ENCODE data around the gene CAMKK2. TPM values are rescaled to one million over a fixed set of nuclear protein-coding genes. Genes with fewer than 3 reads are reported as not detected.
"Not testable (repeated sequence)": the region's sequence is repeated elsewhere in the genome, so short reads cannot be mapped to it uniquely, and the experiment has no call there.

Gene CAMKK2
- total RNA-seq, 1 experiment from 2014 or later = 7.9 TPM

GRCh38 chr12:121279507-121279915, 17.0 kb downstream of the CAMKK2 start:
- DNase-seq (ENCODE audit: low read depth) = no peak

DNA sequence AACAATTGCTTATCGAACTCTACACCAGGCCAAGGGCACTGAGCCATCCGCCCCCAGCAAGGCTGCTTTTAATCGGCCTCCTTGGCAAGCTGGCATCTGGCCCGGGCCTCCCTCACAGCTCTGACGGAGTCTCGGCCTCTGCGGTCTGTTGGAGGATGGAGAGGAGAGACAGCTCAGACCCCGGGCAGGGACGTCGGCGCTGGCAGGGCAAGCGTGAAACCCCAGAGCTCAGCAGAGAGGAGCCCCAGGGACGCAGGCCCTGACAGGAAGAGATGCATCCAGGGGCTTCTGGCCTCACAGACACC, 17.5 kb downstream of the CAMKK2 start:
- no peak for DNase-seq (ENCODE audit: low read depth)

DNA sequence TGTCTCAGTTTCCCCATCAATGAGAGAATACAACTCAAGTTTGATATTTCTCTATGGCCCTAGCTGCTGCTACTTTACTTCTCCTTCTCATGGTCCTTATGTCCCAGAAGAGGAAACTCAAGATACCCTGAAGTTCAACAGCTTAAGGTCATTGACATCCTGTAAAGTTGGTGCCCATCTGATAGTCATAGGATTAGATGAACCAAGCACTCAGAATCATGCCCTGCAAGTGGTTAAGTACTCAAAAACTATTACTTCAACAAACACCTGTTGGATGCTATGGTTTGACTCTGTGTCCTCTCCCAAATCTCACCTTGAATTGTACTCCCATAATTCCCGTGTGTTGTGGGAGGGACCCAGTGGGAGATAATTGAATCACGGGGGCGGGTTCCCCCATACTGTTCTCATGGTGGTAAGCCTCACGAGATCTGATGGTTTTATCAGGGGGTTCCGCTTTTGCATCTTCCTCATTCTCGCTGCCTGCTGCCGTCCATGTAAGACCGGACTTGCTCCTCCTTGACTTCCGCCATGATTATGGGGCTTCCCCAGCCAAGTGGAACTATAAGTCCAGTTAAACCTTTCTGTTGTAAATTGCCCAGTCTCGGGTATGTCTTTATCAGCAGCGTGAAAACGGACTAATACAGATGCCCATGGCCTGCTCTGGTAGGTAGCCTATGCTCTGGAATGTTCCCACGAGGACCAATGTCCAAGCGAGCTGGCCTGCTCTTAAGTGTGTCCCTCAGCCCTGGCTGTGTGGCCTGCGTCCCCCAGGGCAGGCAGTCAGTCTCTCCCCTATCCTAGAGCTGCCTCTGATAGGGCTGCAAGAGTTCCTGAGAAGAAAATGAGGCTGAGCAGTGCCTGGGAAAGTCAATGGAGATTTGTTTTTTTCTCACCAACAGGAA, 18.1 kb downstream of the CAMKK2 start:
- DNase-seq (ENCODE audit: low read depth) = no peak

DNA sequence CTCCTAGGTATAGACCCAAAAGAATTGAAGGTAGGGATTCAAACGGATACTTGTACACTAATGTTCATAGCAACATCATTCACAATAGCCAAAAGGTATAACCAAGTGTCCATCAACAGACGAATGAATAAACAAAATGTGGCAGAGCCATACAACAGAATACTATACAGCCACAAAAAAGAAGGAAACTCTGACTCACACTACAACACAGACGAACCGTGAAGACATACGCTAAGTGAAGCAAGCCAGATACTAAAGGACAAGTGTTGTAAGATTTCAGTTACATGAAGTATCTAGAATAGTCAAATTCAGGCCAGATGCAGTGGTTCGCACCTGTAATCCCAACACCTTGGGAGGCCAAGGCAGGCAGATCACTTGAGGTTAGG, 19.1 kb downstream of the CAMKK2 start:
- no peak for DNase-seq (ENCODE audit: low read depth)

GRCh38 chr12:121274036-121274763, 22.3 kb downstream of the CAMKK2 start:
- DNase-seq (ENCODE audit: low read depth) = no peak

DNA sequence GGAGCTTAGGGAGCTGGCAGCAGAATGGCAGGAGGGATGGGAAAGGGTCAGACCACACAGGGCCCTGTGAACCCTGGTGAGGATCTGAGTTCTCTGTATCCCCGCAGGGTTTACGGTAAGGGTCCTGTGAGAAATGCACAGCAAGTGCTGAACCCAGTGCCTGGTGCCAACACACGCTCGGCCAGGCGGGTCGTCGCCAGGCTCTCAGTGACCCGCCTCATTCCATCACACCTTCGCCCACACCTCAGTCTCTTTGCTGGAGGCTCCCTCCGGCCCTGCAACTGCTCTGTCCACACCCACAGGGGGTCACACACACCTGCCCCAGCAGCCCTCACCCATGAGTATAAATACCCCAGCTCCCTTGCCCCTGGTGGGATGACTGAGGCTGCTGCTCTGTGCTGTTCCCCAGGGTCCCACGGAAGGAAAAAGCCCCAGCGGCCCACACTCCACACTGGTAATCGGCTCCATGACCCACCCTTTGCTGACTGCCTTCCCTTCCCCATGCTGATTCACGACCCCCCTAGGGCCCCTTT, 23.1 kb downstream of the CAMKK2 start:
- no peak for DNase-seq (ENCODE audit: low read depth)

GRCh38 chr12:121267822-121268221, 28.7 kb downstream of the CAMKK2 start:
- DNase-seq (ENCODE audit: low read depth) = no peak

DNA sequence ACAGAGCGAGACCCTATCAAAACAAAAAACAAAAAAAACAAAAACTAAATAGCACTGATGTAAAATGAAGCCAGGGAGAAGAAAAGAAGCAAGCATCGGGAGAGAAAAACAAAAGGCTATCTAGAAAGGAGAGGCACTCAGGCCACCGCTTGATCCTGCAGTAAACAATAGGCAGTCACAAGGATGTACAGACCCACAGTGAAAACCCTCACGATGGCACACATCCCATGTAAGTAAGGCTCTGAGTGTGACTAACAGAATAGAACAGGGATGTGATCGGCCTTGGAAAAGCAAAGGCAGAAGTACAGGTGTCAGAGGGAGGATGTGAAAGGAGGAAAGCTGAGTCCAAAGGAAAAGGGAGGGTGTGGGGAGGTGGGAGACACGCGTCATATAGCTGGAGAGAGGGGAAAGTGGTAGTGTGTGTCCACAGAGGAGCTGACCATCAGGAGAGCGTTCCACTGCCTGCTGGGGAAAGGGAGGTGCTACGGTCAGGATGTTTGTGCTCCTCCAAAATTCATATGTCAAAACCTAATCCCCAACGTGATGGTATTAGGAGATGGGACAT, 31.5 kb downstream of the CAMKK2 start:
- DNase-seq (ENCODE audit: low read depth) = no peak

GRCh38 chr12:121264135-121264534, 32.4 kb downstream of the CAMKK2 start:
- no peak for DNase-seq (ENCODE audit: low read depth)

GRCh38 chr12:121263206-121263935, 33.1 kb downstream of the CAMKK2 start:
- no peak for DNase-seq (ENCODE audit: low read depth)

GRCh38 chr12:121261398-121261797, 35.1 kb downstream of the CAMKK2 start:
- no peak for DNase-seq (ENCODE audit: low read depth)

GRCh38 chr12:121260091-121260490, 36.4 kb downstream of the CAMKK2 start:
- no peak for DNase-seq (ENCODE audit: low read depth)

DNA sequence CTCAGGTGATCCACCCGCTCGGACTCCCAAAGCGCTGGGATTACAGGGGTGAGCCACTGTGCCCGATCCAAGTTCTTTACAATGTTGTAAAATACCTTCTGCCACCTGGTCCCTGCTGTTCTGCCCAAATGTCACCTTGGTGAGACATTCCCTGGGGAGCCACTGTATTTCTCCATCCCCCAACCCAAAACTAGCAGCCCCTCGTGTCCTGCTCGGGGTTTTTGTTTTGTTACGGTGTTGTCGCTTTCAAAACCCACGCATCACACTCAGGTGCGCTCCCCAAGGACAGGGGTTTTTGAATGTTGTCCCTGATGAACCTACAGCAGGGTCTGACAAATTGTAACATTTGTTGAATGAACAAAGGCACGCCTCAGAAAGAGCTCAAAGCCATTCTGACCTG, 37.4 kb downstream of the CAMKK2 start:
- no peak for DNase-seq (ENCODE audit: low read depth)

GRCh38 chr12:121257704-121258449, 38.6 kb downstream of the CAMKK2 start:
- DNase-seq (ENCODE audit: low read depth) = not testable (repeated sequence)

- no peak for DNase-seq (ENCODE audit: low read depth)
These were observed 41.1 kb downstream of the CAMKK2 start for GRCh38 chr12:121255433-121255832.

DNA sequence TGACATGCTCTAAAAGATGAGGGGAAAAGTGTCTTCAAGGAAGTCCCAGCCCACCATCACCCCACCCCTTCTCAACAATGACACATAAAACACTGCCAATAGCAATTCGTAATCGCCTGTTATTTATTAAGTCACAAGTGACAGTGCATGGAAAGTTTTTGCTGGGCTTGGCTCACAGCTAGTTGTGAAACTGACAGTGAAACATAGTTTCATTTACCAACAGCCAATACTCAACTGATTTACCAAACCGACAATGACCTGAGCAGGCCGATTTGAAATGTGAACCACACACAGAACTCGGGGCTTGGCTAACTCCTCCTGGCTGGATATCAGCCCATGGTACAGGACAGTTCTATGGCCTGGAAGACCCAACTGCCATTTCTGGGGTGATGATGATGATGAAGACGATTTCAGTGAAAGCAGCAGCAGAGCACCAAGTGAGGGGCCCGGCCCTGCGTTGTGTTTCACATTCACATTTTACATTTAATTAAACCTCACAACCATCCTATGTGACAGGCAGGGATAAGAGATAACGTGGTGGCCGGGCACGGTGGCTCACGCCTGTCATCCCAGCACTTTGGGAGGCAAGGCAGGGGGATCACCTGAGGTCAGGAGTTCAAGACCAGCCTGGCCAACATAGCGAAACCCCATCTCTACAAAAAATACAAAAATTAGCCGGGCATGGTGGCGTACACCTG, 42.7 kb downstream of the CAMKK2 start:
- no peak for DNase-seq (ENCODE audit: low read depth)

DNA sequence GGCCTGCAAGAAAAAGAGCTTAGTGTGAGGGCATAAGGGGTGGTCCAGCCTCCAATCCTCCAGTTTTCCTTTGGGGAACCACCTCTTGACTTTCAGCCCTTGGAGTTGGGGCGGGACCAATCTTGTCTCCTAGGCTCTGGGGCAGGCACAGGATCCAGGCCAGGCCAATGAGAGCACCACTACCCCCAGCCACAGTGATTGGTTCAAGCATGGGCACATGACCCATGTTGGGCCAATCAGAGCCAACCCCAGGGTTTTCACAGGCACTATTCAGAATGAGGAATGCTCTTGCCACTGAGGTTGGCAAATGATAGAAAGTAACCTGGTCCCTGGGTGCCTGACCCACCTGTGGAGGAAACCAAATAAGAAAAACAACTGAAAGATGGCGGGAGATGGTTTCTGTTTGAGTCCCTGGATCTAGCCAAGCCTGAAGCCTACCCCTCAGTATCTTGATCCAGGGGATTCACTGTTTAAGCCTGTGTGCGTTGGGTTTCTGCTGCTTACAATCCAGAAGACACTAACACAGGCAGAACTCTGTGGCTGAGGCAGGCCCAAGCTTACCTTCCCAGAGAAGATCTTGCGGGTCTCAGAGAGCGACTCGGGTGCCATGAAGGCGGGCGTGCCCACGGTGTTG, 43.7 kb downstream of the CAMKK2 start:
- no peak for DNase-seq (ENCODE audit: low read depth)

- DNase-seq (ENCODE audit: low read depth) = no peak
These were observed 44.7 kb downstream of the CAMKK2 start for GRCh38 chr12:121251838-121252237.

DNA sequence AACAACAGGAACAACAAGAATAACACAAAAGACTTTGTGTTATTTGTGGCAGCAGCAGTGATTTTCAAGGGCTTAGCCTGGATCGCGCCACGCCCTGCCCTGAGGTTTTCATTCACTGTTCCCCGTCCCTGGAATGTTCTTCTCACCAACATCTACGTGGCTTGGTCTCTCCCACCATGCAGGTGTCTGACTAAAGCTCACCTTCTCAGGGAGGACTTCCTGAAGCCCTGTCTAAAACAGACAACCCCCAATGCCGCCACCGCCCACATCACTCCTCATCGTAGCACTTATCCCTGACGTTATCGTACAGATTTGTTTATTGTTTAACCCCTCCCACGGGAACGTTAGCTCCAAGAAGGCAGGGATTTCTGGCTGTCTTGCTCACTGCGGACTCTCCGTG, 46.1 kb downstream of the CAMKK2 start:
- no peak for DNase-seq (ENCODE audit: low read depth)

DNA sequence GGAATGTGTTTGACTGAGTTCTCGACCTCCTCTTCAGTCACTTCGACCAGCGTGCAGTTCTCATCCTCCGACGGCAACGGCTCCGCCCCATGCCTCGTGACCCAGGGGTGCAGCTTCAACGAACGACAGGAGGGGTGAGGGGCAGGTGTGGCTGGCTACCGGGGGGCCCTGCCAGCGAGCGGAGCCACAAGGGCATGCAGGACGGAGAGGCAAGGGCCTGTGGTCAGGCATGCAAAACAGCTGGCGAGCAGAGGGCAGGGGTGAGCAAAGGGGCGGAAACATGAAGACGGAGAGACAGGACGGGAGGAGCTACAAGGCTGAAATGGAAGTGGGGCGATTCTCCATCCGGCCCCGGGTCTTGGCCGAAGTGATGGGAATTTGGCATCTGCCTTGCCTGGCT, 47.9 kb downstream of the CAMKK2 start:
- no peak for DNase-seq (ENCODE audit: low read depth)
